Endothelial cell of umbilical vein (primary cell): ENCODE measurements around the gene CCDC157. TPM values are rescaled to one million over a fixed set of nuclear protein-coding genes. Genes with fewer than 3 reads are reported as not detected.
"Not testable (repeated sequence)": the region's sequence is repeated elsewhere in the genome, so short reads cannot be mapped to it uniquely, and the experiment has no call there.

Experiments
- BruUV-seq: library from RNA; stranded (reverse); fragments of 400-500 nt; replicated peaks from 2 replicates; lab custom pipeline; 2021; lab: Mats Ljungman, UMichigan
- CTCF ChIA-PET: fragments of 300-600, 350-600 bp; sonication (Branson Sonifier 250); formaldehyde crosslinking; loops from one replicate; lab custom pipeline; 2021; ENCODE audit warnings: antibody characterized with exemption, inconsistent platforms; lab: Charles Lee
- POLR2A ChIA-PET: fragments of 300-600, 350-600 bp; sonication (Branson Sonifier 250); formaldehyde crosslinking; loops from one replicate; lab custom pipeline; 2021; ENCODE audit warnings: antibody characterized with exemption, inconsistent platforms; lab: Charles Lee
- DNase-seq: peaks from one replicate; pipeline ENCODE4 v3.0.0-alpha.2; 2011; ENCODE audit warnings: low read depth, low spot score
- FAIRE-seq: peaks from 2 replicates; lab custom pipeline; 2011; peaks lifted over from hg19 to GRCh38; lab: Jason Lieb, UNC
- H2AFZ ChIP-seq: 2 replicates; pipeline ENCODE4 v1.6.0; 2012; ENCODE audit warnings: low read depth, low read length, control low read depth, inconsistent platforms
- H3K27ac ChIP-seq: 2 replicates; pipeline ENCODE4 v1.5.1; 2011; ENCODE audit warnings: low read depth, mild to moderate bottlenecking, control low read depth, low read length, moderate library complexity; ENCODE audit not compliant: insufficient read depth
- H3K27me3 ChIP-seq, 2 experiments: 2 replicates each; pipeline versions ENCODE4 v1.6.0 to v1.6.1; 2011; ENCODE audit warnings: low read length in 2 of 2, mixed read lengths in 1 of 2; ENCODE audit not compliant: control insufficient read depth in 2 of 2, insufficient read depth in 2 of 2
- H3K36me3 ChIP-seq, 2 experiments: 2 replicates in 1 of 2; 3 replicates in 1 of 2; pipeline ENCODE4 v1.5.1; 2011; ENCODE audit warnings: low read length in 2 of 2, mild to moderate bottlenecking in 1 of 2, moderate library complexity in 1 of 2; ENCODE audit not compliant: control insufficient read depth in 2 of 2, insufficient read depth in 2 of 2; ENCODE audit errors: extremely low read depth in 1 of 2
- H3K4me1 ChIP-seq: 3 replicates; pipeline ENCODE4 v1.5.1; 2011; ENCODE audit warnings: mild to moderate bottlenecking, low read length; ENCODE audit not compliant: control insufficient read depth, insufficient read depth; ENCODE audit errors: extremely low read depth
- H3K4me2 ChIP-seq: 2 replicates; pipeline ENCODE4 v1.6.1; 2011; ENCODE audit warnings: low read length, control low read depth, mixed read lengths; ENCODE audit not compliant: insufficient read depth
- H3K4me3 ChIP-seq, 3 experiments: fragments of 200-600 bp in 1 of 3; sonication (generic), shearing (Covaris generic) in 1 of 3; replicated peaks in 1 of 3; 2 replicates each; pipeline ENCODE4 v1.5.1; 2011 to 2016; ENCODE audit warnings: control low read depth in 3 of 3, low read length in 3 of 3, mild to moderate bottlenecking in 2 of 3, inconsistent platforms in 1 of 3, low read depth in 1 of 3, moderate library complexity in 1 of 3; ENCODE audit not compliant: insufficient read depth in 1 of 3
- H3K79me2 ChIP-seq: 2 replicates; pipeline ENCODE4 v1.6.0; 2012; ENCODE audit warnings: low read length, inconsistent platforms; ENCODE audit not compliant: control insufficient read depth, insufficient read depth
- H3K9ac ChIP-seq: replicated peaks from 2 replicates; pipeline ENCODE3; 2011; ENCODE audit warnings: low read length, control low read depth; ENCODE audit not compliant: insufficient read depth; ENCODE audit errors: extremely low read depth
- H3K9me1 ChIP-seq: replicated peaks from 3 replicates; pipeline ENCODE4 v1.6.0; 2011; ENCODE audit warnings: mild to moderate bottlenecking, low read length; ENCODE audit not compliant: control insufficient read depth, insufficient read depth; ENCODE audit errors: extremely low read depth
- H3K9me3 ChIP-seq: replicated peaks from 2 replicates; pipeline ENCODE4 v1.5.1; 2012; ENCODE audit warnings: low read length, inconsistent platforms; ENCODE audit not compliant: control insufficient read depth, insufficient read depth
- H4K20me1 ChIP-seq: replicated peaks from 2 replicates; pipeline ENCODE3; 2011; ENCODE audit warnings: mild to moderate bottlenecking, low read length; ENCODE audit not compliant: control insufficient read depth, insufficient read depth; ENCODE audit errors: extremely low read depth
- EZH2 ChIP-seq: IDR thresholded peaks from 2 replicates; pipeline ENCODE4 v1.6.1; 2012; ENCODE audit warnings: borderline replicate concordance, low read depth, mild to moderate bottlenecking, moderate library complexity, low read length, inconsistent platforms; ENCODE audit not compliant: severe bottlenecking
- FOS ChIP-seq: IDR thresholded peaks from 2 replicates; pipeline ENCODE4 v1.6.1; 2011; ENCODE audit warnings: mild to moderate bottlenecking, low read length, moderate library complexity, borderline replicate concordance; ENCODE audit not compliant: insufficient read depth
- JUN ChIP-seq: IDR thresholded peaks from 2 replicates; pipeline ENCODE4 v1.6.1; 2011; ENCODE audit warnings: borderline replicate concordance, low read depth; ENCODE audit not compliant: insufficient read length, insufficient read depth
- MYC ChIP-seq: IDR thresholded peaks from one replicate; pipeline ENCODE4 v1.6.1; 2011; ENCODE audit warnings: mild to moderate bottlenecking, low read depth, low read length
- POLR2A ChIP-seq: IDR thresholded peaks from 2 replicates; pipeline ENCODE4 v1.6.1; 2012; ENCODE audit warnings: low read depth, mild to moderate bottlenecking, control low read depth, low read length
- POLR2AphosphoS5 ChIP-seq: IDR thresholded peaks from 2 replicates; pipeline ENCODE4 v1.6.1; 2012; ENCODE audit warnings: low read depth, mild to moderate bottlenecking, control low read depth, low read length, moderate library complexity; ENCODE audit not compliant: insufficient read depth
- dilution Hi-C: fragments of 300-500 bp; cut with MboI; formaldehyde crosslinking; loops from one replicate; pipeline ENCODE4 v1.15.0; 2019; ENCODE audit warnings: low sequenced_read_pairs; ENCODE audit not compliant: extremely low pct_ligation_motif_present
- intact Hi-C: fragments of 100-400 bp; cut with micrococcal nuclease; formaldehyde crosslinking; loops from one replicate; pipeline ENCODE4 v1.10.0; 2022
- polyA plus RNA-seq, 4 experiments: library from polyadenylated mRNA; depleted of rRNA in 3 of 4; stranded (reverse) in 3 of 4; unstranded in 1 of 4; fragments of >200 nt; gene quantifications; 2 replicates each; pipeline versions ENCODE4 v1.2.1 to v1.2.3, GENCODE V29; 2011 to 2012; ENCODE audit warnings: missing spikeins in 1 of 4
- total RNA-seq: library from RNA; stranded (reverse); gene quantifications from 2 replicates; pipeline ENCODE4 v1.2.3, GENCODE V29; 2021
- TF ChIP-seq, protein P1 (sequence below), 2 donors: IDR thresholded peaks; 1 replicate in 1 of 2; 2 replicates in 1 of 2; pipeline ENCODE4 v1.5.1; 2011; ENCODE audit warnings: low read length in 2 of 2, mild to moderate bottlenecking in 2 of 2, moderate library complexity in 2 of 2, control low read depth in 1 of 2, inconsistent platforms in 1 of 2, low read depth in 1 of 2; ENCODE audit not compliant: insufficient read depth in 1 of 2; ENCODE audit errors: extremely low read depth in 1 of 2

The CCDC157 gene
- total and polyA plus RNA-seq, 2 donors (not counting 3 experiments of a cell fraction or from before 2014, with no cell fraction given), result 2.1 to 3.1 TPM

DNA sequence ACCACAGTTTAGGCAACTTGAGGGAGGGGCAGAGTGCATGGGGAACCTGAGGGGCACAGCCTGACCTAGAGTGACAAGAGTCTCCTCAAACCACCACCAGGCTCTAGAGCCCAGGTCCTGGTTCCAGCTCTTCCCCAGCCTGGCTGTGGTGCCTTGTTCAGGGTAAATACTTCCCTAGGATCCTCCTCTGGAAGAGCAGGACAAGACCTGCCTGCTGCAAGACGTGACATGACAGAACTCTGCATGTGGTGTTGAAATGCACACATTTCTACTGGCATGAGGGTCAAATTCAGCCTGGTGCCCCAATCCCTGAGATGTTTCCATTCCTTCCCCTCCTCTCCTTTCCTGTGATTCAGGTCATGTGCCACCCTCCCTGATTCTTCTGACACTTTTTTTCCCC lies 43.4 kb downstream of the CCDC157 start:
- Histone ChIP-seq H3K4me1 (peaks cover 16% of the 10 kb centered on the region), H3K9me1 (no peaks in the 10 kb centered on the region), H3K4me3 (no peak overlapping the region), H3K9me3 (no peaks in the 10 kb centered on the region), H3K9ac (no peak overlapping the region), H4K20me1 (no peaks in the 10 kb centered on the region), H3K36me3 (peaks cover 0 to 11% of the 10 kb centered on the region in 2 experiments), H3K4me2 (no peak overlapping the region), H2AFZ (no peak overlapping the region), H3K79me2 (peaks cover 46% of the 10 kb centered on the region), H3K27me3 (no peaks in the 10 kb centered on the region), H3K27ac (no peak overlapping the region)
- DNase-seq, result no peak
- no TSS peak for BruUV-seq
- dilution Hi-C loops, result no loop called here
- ChIA-PET POLR2A (interaction anchor here (0.7 kb wide), 1 partner anchor 39 kb away, joined by 6 read pairs; no protein-coding TSS in a partner anchor), CTCF (interaction anchor here (0.7 kb wide), 1 partner anchor 293 kb away, joined by 3 read pairs; no protein-coding TSS in a partner anchor)
- TF ChIP-seq EZH2 (no peak), JUN (no peak), FOS (no peak), MYC (no peak), POLR2AphosphoS5 (no peak), POLR2A (no peak)
- TF ChIP-seq, protein P1, sequence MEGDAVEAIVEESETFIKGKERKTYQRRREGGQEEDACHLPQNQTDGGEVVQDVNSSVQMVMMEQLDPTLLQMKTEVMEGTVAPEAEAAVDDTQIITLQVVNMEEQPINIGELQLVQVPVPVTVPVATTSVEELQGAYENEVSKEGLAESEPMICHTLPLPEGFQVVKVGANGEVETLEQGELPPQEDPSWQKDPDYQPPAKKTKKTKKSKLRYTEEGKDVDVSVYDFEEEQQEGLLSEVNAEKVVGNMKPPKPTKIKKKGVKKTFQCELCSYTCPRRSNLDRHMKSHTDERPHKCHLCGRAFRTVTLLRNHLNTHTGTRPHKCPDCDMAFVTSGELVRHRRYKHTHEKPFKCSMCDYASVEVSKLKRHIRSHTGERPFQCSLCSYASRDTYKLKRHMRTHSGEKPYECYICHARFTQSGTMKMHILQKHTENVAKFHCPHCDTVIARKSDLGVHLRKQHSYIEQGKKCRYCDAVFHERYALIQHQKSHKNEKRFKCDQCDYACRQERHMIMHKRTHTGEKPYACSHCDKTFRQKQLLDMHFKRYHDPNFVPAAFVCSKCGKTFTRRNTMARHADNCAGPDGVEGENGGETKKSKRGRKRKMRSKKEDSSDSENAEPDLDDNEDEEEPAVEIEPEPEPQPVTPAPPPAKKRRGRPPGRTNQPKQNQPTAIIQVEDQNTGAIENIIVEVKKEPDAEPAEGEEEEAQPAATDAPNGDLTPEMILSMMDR (IDR thresholded peaks at IDR 0.05; ENCODE audit: extremely low read depth in 1 of 2, insufficient read depth in 1 of 2, low read depth in 1 of 2, low read length in 2 of 2), result no peak
- intact Hi-C loops, result no loop called here
- FAIRE-seq, result no peak

DNA sequence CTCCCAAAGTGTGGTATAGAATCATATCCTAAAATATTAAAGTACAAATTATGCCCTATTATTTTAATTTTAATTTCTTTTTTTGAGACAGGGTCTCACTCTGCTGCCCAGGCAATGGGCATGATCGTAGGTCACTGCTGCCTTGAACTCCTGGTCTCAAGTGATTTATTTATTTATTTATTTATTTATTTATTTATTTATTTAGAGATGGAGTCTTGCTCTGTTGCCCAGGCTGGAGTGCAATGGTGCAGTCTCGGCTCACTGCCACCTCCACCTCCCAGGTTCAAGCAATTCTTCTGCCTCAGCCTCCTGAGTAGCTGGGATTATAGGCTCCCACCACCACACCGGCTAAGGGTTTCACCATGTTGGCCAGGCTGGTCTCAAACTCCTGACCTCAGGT lies 44.2 kb downstream of the CCDC157 start:
- POLR2A ChIA-PET, result interaction anchor here (0.7 kb wide), 1 partner anchor 38 kb away, joined by 6 read pairs; no protein-coding TSS in a partner anchor

More for the DNA sequence above, 44.2 kb downstream of the CCDC157 start:
- CTCF ChIA-PET, result interaction anchor here (0.7 to 1.2 kb wide), 2 partner anchors 14 to 294 kb away, joined by 3 to 4 read pairs; partner anchors contain the start of gene RNF215
- Histone ChIP-seq H3K4me1 (peaks cover 16% of the 10 kb centered on the region), H3K79me2 (peaks cover 49% of the 10 kb centered on the region), H3K36me3 (peaks cover 0 to 13% of the 10 kb centered on the region in 2 experiments)
- H2AFZ ChIP-seq, dilution Hi-C loops, H3K9me1 ChIP-seq, DNase-seq, H3K9me3 ChIP-seq, FAIRE-seq, H3K27ac ChIP-seq, H3K27me3 ChIP-seq, H3K4me2 ChIP-seq, intact Hi-C loops, H3K9ac ChIP-seq, BruUV-seq, H4K20me1 ChIP-seq, H3K4me3 ChIP-seq: not testable (repeated sequence)
